CD8-positive, alpha-beta memory T cell (primary cell): ENCODE data around the gene KCND3. TPM values are rescaled to one million over a fixed set of nuclear protein-coding genes. Genes with fewer than 3 reads are reported as not detected.

Experiments
- CTCF ChIA-PET: fragments of 350-600 bp; sonication (Branson Sonifier 250); formaldehyde crosslinking; loops from one replicate; lab custom pipeline; 2021; ENCODE audit warnings: antibody characterized with exemption; lab: Charles Lee
- POLR2A ChIA-PET: fragments of 350-600 bp; sonication (Branson Sonifier 250); formaldehyde crosslinking; loops from one replicate; lab custom pipeline; 2021; ENCODE audit warnings: antibody characterized with exemption; lab: Charles Lee
- DNase-seq, 5 donors: peaks; one replicate each; pipeline versions ENCODE4 v3.0.0 to v3.0.0-alpha.2; 2020 to 2022; ENCODE audit warnings: mixed read lengths in 1 of 5
- H3K27ac ChIP-seq: one replicate; pipeline ENCODE4 v1.7.0; 2013; ENCODE audit warnings: low read depth, mild to moderate bottlenecking, low read length, moderate library complexity
- H3K27me3 ChIP-seq: 2 replicates; pipeline ENCODE4 v1.7.0; 2013; ENCODE audit warnings: low read length, mild to moderate bottlenecking; ENCODE audit not compliant: insufficient read depth, poor library complexity, severe bottlenecking
- H3K36me3 ChIP-seq: 2 replicates; pipeline ENCODE4 v1.7.0; 2013; ENCODE audit warnings: mild to moderate bottlenecking, low read length, moderate library complexity; ENCODE audit not compliant: insufficient read depth
- H3K4me1 ChIP-seq: 2 replicates; pipeline ENCODE4 v1.7.0; 2013; ENCODE audit warnings: mild to moderate bottlenecking, low read length, moderate library complexity; ENCODE audit not compliant: insufficient read depth
- H3K4me3 ChIP-seq: 2 replicates; pipeline ENCODE4 v1.7.0; 2013; ENCODE audit warnings: mild to moderate bottlenecking, low read length
- H3K9me3 ChIP-seq: 2 replicates; pipeline ENCODE4 v1.7.0; 2013; ENCODE audit warnings: mild to moderate bottlenecking, low read length
- H3K27ac Mint-ChIP-seq, 8 donors: one replicate each; pipeline ENCODE4 v1.8.0; 2020 to 2021; ENCODE audit warnings: mixed read lengths in 8 of 8, mild to moderate bottlenecking in 6 of 8, inconsistent platforms in 3 of 8, moderate library complexity in 3 of 8
- H3K27me3 Mint-ChIP-seq, 2 donors: one replicate each; pipeline ENCODE4 v1.8.0; 2020 to 2021; ENCODE audit warnings: mixed read lengths in 2 of 2, mild to moderate bottlenecking in 1 of 2, moderate library complexity in 1 of 2
- H3K36me3 Mint-ChIP-seq, 3 donors: one replicate each; pipeline ENCODE4 v1.8.0; 2020 to 2021; ENCODE audit warnings: mixed read lengths in 3 of 3, inconsistent platforms in 1 of 3, mild to moderate bottlenecking in 1 of 3
- H3K4me1 Mint-ChIP-seq, 3 donors: one replicate each; pipeline ENCODE4 v1.8.0; 2020 to 2021; ENCODE audit warnings: mixed read lengths in 3 of 3, inconsistent platforms in 1 of 3, mild to moderate bottlenecking in 1 of 3
- H3K4me3 Mint-ChIP-seq, 7 donors: one replicate each; pipeline ENCODE4 v1.8.0; 2020 to 2021; ENCODE audit warnings: mixed read lengths in 7 of 7, mild to moderate bottlenecking in 6 of 7, moderate library complexity in 4 of 7, inconsistent platforms in 2 of 7
- H3K9me3 Mint-ChIP-seq, 5 donors: one replicate each; pipeline ENCODE4 v1.8.0; 2020 to 2022; ENCODE audit warnings: mixed read lengths in 5 of 5, mild to moderate bottlenecking in 3 of 5, moderate library complexity in 2 of 5, inconsistent platforms in 1 of 5
- polyA plus RNA-seq: library from polyadenylated mRNA; unstranded; fragments of 300-500 nt; fragmentation: Illumina TruSeq; gene quantifications from one replicate; pipeline ENCODE4 v1.2.3, GENCODE V29; 2021
- total RNA-seq, 2 experiments: library from RNA; stranded (reverse); gene quantifications; one replicate each; pipeline ENCODE4 v1.2.3, GENCODE V29; 2021

KCND3 gene
- total and polyA plus RNA-seq, 3 experiments from 2014 or later = not detected

- CTCF ChIA-PET = no interaction called here
- Mint-ChIP-seq H3K4me1 (peaks cover 0 to 3% (median 1%) of the 10 kb centered on the region in 3 donors), H3K27me3 (peaks cover 12 to 38% of the 10 kb centered on the region in 2 donors), H3K4me3 (no peak overlapping the region), H3K36me3 (no peaks in the 10 kb centered on the region), H3K9me3 (no peaks in the 10 kb centered on the region), H3K27ac (no peak overlapping the region)
- Histone ChIP-seq H3K36me3 (no peaks in the 10 kb centered on the region), H3K4me3 (no peak overlapping the region), H3K9me3 (no peaks in the 10 kb centered on the region), H3K4me1 (no peaks in the 10 kb centered on the region), H3K27ac (no peak overlapping the region), H3K27me3 (no peaks in the 10 kb centered on the region)
- POLR2A ChIA-PET = no interaction called here
- no peak for DNase-seq
Measured at GRCh38 chr1:111887875-111888274, 101.6 kb downstream of the KCND3 start.

- Histone ChIP-seq H3K27ac (no peak overlapping the region), H3K9me3 (no peaks in the 10 kb centered on the region), H3K36me3 (no peaks in the 10 kb centered on the region), H3K4me1 (no peaks in the 10 kb centered on the region), H3K4me3 (no peak overlapping the region), H3K27me3 (no peaks in the 10 kb centered on the region)
- Mint-ChIP-seq H3K9me3 (no peaks in the 10 kb centered on the region), H3K36me3 (no peaks in the 10 kb centered on the region), H3K4me3 (no peak overlapping the region), H3K27me3 (peaks cover 17 to 42% of the 10 kb centered on the region in 2 donors), H3K27ac (no peak overlapping the region), H3K4me1 (peaks cover 0 to 3% (median 1%) of the 10 kb centered on the region in 3 donors)
- ChIA-PET CTCF (no interaction called here), POLR2A (no interaction called here)
- no peak for DNase-seq
Measured at GRCh38 chr1:111887385-111887784, 102.1 kb downstream of the KCND3 start.

- no peaks in the 10 kb centered on the region for H3K4me1 ChIP-seq
- no peaks in the 10 kb centered on the region for H3K36me3 ChIP-seq
- no peak overlapping the region for H3K4me3 ChIP-seq
- H3K9me3 Mint-ChIP-seq = no peaks in the 10 kb centered on the region
- no peak for DNase-seq
- H3K27me3 ChIP-seq = no peaks in the 10 kb centered on the region
- ChIA-PET POLR2A (no interaction called here), CTCF (no interaction called here)
- H3K27ac ChIP-seq = no peak overlapping the region
- no peaks in the 10 kb centered on the region for H3K9me3 ChIP-seq
- peaks cover 0 to 3% (median 1%) of the 10 kb centered on the region in 3 donors for H3K4me1 Mint-ChIP-seq
- peaks cover 17 to 46% of the 10 kb centered on the region in 2 donors for H3K27me3 Mint-ChIP-seq
- H3K4me3 Mint-ChIP-seq = no peak overlapping the region
- H3K27ac Mint-ChIP-seq = no peak overlapping the region
- no peaks in the 10 kb centered on the region for H3K36me3 Mint-ChIP-seq
Measured at GRCh38 chr1:111886741-111887140, 102.7 kb downstream of the KCND3 start.

- CTCF ChIA-PET = no interaction called here
- Histone ChIP-seq H3K36me3 (no peaks in the 10 kb centered on the region), H3K4me1 (no peaks in the 10 kb centered on the region), H3K27me3 (no peaks in the 10 kb centered on the region), H3K27ac (no peak overlapping the region), H3K4me3 (no peak overlapping the region), H3K9me3 (no peaks in the 10 kb centered on the region)
- H3K36me3 Mint-ChIP-seq = no peaks in the 10 kb centered on the region
- H3K27me3 Mint-ChIP-seq = peaks cover 19 to 62% of the 10 kb centered on the region in 2 donors
- peaks cover 0 to 3% (median 1%) of the 10 kb centered on the region in 3 donors for H3K4me1 Mint-ChIP-seq
- POLR2A ChIA-PET = no interaction called here
- H3K9me3 Mint-ChIP-seq = no peaks in the 10 kb centered on the region
- no peak overlapping the region for H3K4me3 Mint-ChIP-seq
- no peak overlapping the region for H3K27ac Mint-ChIP-seq
- DNase-seq = no peak
Measured at GRCh38 chr1:111884772-111885443, 104.6 kb downstream of the KCND3 start.

GRCh38 chr1:111882986-111883560 lies 106.4 kb downstream of the KCND3 start:
- ChIA-PET POLR2A (no interaction called here), CTCF (no interaction called here)
- no peak overlapping the region for H3K27ac ChIP-seq
- DNase-seq = no peak
- peaks cover 9% of the 10 kb centered on the region for H3K27me3 ChIP-seq
- H3K9me3 Mint-ChIP-seq = no peaks in the 10 kb centered on the region
- peaks cover 0 to 1% (median 0%) of the 10 kb centered on the region in 3 donors for H3K4me1 Mint-ChIP-seq
- H3K36me3 Mint-ChIP-seq = no peaks in the 10 kb centered on the region
- no peak overlapping the region for H3K27ac Mint-ChIP-seq
- no peak overlapping the region for H3K4me3 ChIP-seq
- no peaks in the 10 kb centered on the region for H3K9me3 ChIP-seq
- no peaks in the 10 kb centered on the region for H3K36me3 ChIP-seq
- H3K4me3 Mint-ChIP-seq = no peak overlapping the region
- H3K4me1 ChIP-seq = no peaks in the 10 kb centered on the region
- H3K27me3 Mint-ChIP-seq = peaks cover 18 to 71% of the 10 kb centered on the region in 2 donors

GRCh38 chr1:111882559-111882958 lies 106.9 kb downstream of the KCND3 start:
- Mint-ChIP-seq H3K27ac (no peak overlapping the region), H3K36me3 (no peaks in the 10 kb centered on the region), H3K4me3 (no peak overlapping the region), H3K4me1 (no peaks in the 10 kb centered on the region), H3K9me3 (no peaks in the 10 kb centered on the region), H3K27me3 (peaks cover 19 to 73% of the 10 kb centered on the region in 2 donors)
- H3K4me3 ChIP-seq = no peak overlapping the region
- peaks cover 9% of the 10 kb centered on the region for H3K27me3 ChIP-seq
- ChIA-PET POLR2A (no interaction called here), CTCF (no interaction called here)
- H3K9me3 ChIP-seq = no peaks in the 10 kb centered on the region
- no peak overlapping the region for H3K27ac ChIP-seq
- no peaks in the 10 kb centered on the region for H3K4me1 ChIP-seq
- DNase-seq = no peak
- no peaks in the 10 kb centered on the region for H3K36me3 ChIP-seq

GRCh38 chr1:111880881-111881837 lies 108.3 kb downstream of the KCND3 start:
- Mint-ChIP-seq H3K36me3 (no peaks in the 10 kb centered on the region), H3K4me1 (no peaks in the 10 kb centered on the region), H3K27ac (no peak overlapping the region), H3K27me3 (peaks cover 21 to 77% of the 10 kb centered on the region in 2 donors), H3K9me3 (no peaks in the 10 kb centered on the region), H3K4me3 (no peak overlapping the region)
- no peaks in the 10 kb centered on the region for H3K9me3 ChIP-seq
- H3K27ac ChIP-seq = no peak overlapping the region
- POLR2A ChIA-PET = no interaction called here
- CTCF ChIA-PET = interaction anchor here (0.9 kb wide), 1 partner anchor 9 kb away, joined by 3 read pairs; no protein-coding TSS in a partner anchor
- DNase-seq = no peak
- no peak overlapping the region for H3K4me3 ChIP-seq
- H3K27me3 ChIP-seq = peaks cover 9% of the 10 kb centered on the region
- no peaks in the 10 kb centered on the region for H3K4me1 ChIP-seq
- no peaks in the 10 kb centered on the region for H3K36me3 ChIP-seq

- H3K36me3 ChIP-seq = no peaks in the 10 kb centered on the region
- Mint-ChIP-seq H3K9me3 (no peaks in the 10 kb centered on the region), H3K4me3 (no peak overlapping the region), H3K27ac (no peak overlapping the region), H3K27me3 (peaks cover 17 to 82% of the 10 kb centered on the region in 2 donors), H3K36me3 (no peaks in the 10 kb centered on the region), H3K4me1 (no peaks in the 10 kb centered on the region)
- H3K4me3 ChIP-seq = no peak overlapping the region
- peaks cover 9% of the 10 kb centered on the region for H3K27me3 ChIP-seq
- ChIA-PET POLR2A (no interaction called here), CTCF (no interaction called here)
- H3K4me1 ChIP-seq = no peaks in the 10 kb centered on the region
- no peak for DNase-seq
- H3K9me3 ChIP-seq = no peaks in the 10 kb centered on the region
- no peak overlapping the region for H3K27ac ChIP-seq
Measured at GRCh38 chr1:111879081-111879480, 110.4 kb downstream of the KCND3 start.
